DMS153 treated with DMSO at 0.1 percent for 48 hours (cell line): ENCODE data around the gene XRCC3.

Experiments
- DNase-seq: peaks from one replicate; lab custom pipeline; 2025; ENCODE audit not compliant: unreplicated experiment; lab: John Stamatoyannopoulos, UW

XRCC3 gene

GRCh38 chr14:103726474-103726873, 11.2 kb upstream of the XRCC3 start:
- DNase-seq: no peak

GRCh38 chr14:103725739-103726395, 10.6 kb upstream of the XRCC3 start:
- no peak for DNase-seq

GRCh38 chr14:103725001-103725682, 9.9 kb upstream of the XRCC3 start:
- no peak for DNase-seq

- DNase-seq: no peak
Observed at GRCh38 chr14:103724116-103724515, 8.9 kb upstream of the XRCC3 start.

GRCh38 chr14:103723748-103724081, 8.5 kb upstream of the XRCC3 start:
- no peak for DNase-seq

GRCh38 chr14:103721334-103722120, 6.3 kb upstream of the XRCC3 start:
- DNase-seq: no peak

GRCh38 chr14:103719751-103720150, 4.5 kb upstream of the XRCC3 start:
- no peak for DNase-seq

- DNase-seq: no peak
Observed at GRCh38 chr14:103718572-103718971, 3.3 kb upstream of the XRCC3 start.

- DNase-seq: no peak
Observed at GRCh38 chr14:103716899-103717411, 1.7 kb upstream of the XRCC3 start.

- no peak for DNase-seq
Observed at GRCh38 chr14:103716091-103716801, 995 bp upstream of the XRCC3 start.

- DNase-seq: no peak
Observed at GRCh38 chr14:103714063-103714724, 1.1 kb downstream of the XRCC3 start.

GRCh38 chr14:103713304-103714062, 1.8 kb downstream of the XRCC3 start:
- DNase-seq: no peak

- no peak for DNase-seq
Observed at GRCh38 chr14:103712633-103713247, 2.5 kb downstream of the XRCC3 start.

- peak; percentile 6 for DNase-seq
Observed at GRCh38 chr14:103711516-103712431, 3.5 kb downstream of the XRCC3 start.

GRCh38 chr14:103710771-103711377, 4.4 kb downstream of the XRCC3 start:
- DNase-seq: no peak

GRCh38 chr14:103709814-103710213, 5.4 kb downstream of the XRCC3 start:
- no peak for DNase-seq

GRCh38 chr14:103708750-103709187, 6.5 kb downstream of the XRCC3 start:
- DNase-seq: no peak
